ENCODE data around the gene HSP90AB1. TPM values are rescaled to one million over a fixed set of nuclear protein-coding genes. Genes with fewer than 3 reads are reported as not detected.

The HSP90AB1 gene
- total and polyA plus RNA-seq, 9 of the 15 experiments (the other 6 are each of a cell fraction or from before 2014, with no cell fraction given) = 1,780 to 3,358 (median 2,262) TPM

GRCh38 chr6:44246663-44247337 is at the start of gene HSP90AB1 (continued):
- TF ChIP-seq ETS1 (conservative IDR thresholded peaks at IDR 0.05; ENCODE audit: control insufficient read depth, low read depth, low read length) (peak; percentile 76; the same call in 1 of the 2 replicates), SREBF1 (IDR thresholded peaks at IDR 0.05; ENCODE audit: borderline replicate concordance, low read depth, low read length) (no peak), LCOR (CRISPR knock-in tag; IDR thresholded peaks at IDR 0.05) (no peak; the same call in 1 of the 2 replicates), MXI1 (IDR thresholded peaks at IDR 0.05; ENCODE audit: low read depth, low read length) (no peak; the same call in 1 of the 2 replicates), PRPF4 (IDR thresholded peaks at IDR 0.05; ENCODE audit: insufficient read depth, low read depth, low read length, poor library complexity, severe bottlenecking) (no peak), NR2C2 (CRISPR knock-in tag; IDR thresholded peaks at IDR 0.05) (peak; percentile 54; the same call in 1 of the 2 replicates), NR2C2 (tag; IDR thresholded peaks at IDR 0.05) (no peak; the same call in 1 of the 2 replicates), ATF1 (CRISPR knock-in tag; IDR thresholded peaks at IDR 0.05) (peak; percentile 60; the same call in 1 of the 2 replicates), ATF1 (tag; IDR thresholded peaks at IDR 0.05) (peak; percentile 94), HDGF (IDR thresholded peaks at IDR 0.05) (no peak), ZNF639 (CRISPR knock-in tag; conservative IDR thresholded peaks at IDR 0.05 in 1 of 2, IDR thresholded peaks at IDR 0.05 in 1 of 2) (no peak; a peak in 2 of 4 replicates), E2F4 (CRISPR knock-in tag; IDR thresholded peaks at IDR 0.05; ENCODE audit: low read depth) (peak; percentile 55; the same call in 1 of the 2 replicates), NR2F6 (CRISPR knock-in tag; IDR thresholded peaks at IDR 0.05) (no peak), RBM15 (IDR thresholded peaks at IDR 0.05; ENCODE audit: insufficient read depth, low read length) (no peak), CREB3 (tag; conservative IDR thresholded peaks at IDR 0.05; ENCODE audit: low read depth) (no peak; the same call in 1 of the 2 replicates), ARID4B (CRISPR knock-in tag; IDR thresholded peaks at IDR 0.05) (peak; percentile 90; the same call in 1 of the 2 replicates), HIVEP1 (CRISPR knock-in tag; IDR thresholded peaks at IDR 0.05) (no peak), ZNF324 (CRISPR knock-in tag; IDR thresholded peaks at IDR 0.05) (no peak)

All from K562 (cell line).